22Rv1 (cell line): ENCODE data around the gene CDH22.

Source experiments
- H3K27ac ChIP-seq: fragments of 450-650 bp; 2 replicates; pipeline ENCODE4 v1.5.1; 2017
- CTCF ChIP-seq: fragments of 450-650 bp; IDR thresholded peaks from 2 replicates; pipeline ENCODE4 v1.5.1; 2017; ENCODE audit warnings: mild to moderate bottlenecking
- ZFX ChIP-seq: fragments of 450-650 bp; IDR thresholded peaks from 2 replicates; pipeline ENCODE4 v1.6.1; 2017; ENCODE audit warnings: antibody characterized with exemption, borderline replicate concordance

The CDH22 gene

GRCh38 chr20:46332373-46333160, 24.3 kb upstream of the CDH22 start:
- H3K27ac ChIP-seq = no peak overlapping the region
- TF ChIP-seq CTCF (no peak), ZFX (no peak)

DNA sequence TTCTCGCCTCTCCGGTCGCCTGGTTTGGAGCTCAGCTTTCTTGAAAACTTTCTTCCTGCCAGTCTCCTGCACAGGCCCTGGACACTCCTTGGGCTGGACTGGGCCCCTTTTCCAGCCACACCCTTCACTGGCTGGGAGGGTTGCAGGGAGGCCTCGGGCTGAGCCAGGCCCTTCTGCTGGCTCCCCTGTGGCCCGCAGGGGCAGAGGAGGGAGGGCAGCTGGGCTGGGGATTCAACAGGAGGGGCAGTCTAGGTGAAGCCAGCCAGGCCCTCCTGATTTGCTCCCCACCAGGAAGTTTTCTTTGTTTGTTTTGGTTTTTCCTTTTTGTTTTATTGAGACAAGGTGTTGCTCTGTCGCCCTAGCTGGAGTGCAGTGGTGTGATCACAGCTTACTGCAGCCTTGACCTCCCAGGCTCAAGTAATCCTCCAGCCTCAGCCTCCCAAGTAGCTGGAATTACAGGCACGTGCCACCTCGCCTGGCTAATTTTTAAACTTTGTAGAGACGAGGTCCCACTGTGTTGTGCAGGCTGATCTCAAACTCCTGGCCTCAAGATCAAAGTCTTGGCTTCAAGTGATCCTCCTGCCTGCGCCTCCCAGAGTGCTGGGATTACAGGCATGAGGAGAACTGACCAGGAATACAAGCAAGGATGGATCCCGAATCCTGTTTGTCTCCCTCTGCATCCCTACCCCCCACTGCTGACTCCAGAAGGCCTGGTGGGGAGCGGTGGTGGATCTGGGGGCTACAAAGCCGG, 23.5 kb upstream of the CDH22 start:
- TF ChIP-seq CTCF (no peak), ZFX (no peak)
- H3K27ac ChIP-seq = no peak overlapping the region

DNA sequence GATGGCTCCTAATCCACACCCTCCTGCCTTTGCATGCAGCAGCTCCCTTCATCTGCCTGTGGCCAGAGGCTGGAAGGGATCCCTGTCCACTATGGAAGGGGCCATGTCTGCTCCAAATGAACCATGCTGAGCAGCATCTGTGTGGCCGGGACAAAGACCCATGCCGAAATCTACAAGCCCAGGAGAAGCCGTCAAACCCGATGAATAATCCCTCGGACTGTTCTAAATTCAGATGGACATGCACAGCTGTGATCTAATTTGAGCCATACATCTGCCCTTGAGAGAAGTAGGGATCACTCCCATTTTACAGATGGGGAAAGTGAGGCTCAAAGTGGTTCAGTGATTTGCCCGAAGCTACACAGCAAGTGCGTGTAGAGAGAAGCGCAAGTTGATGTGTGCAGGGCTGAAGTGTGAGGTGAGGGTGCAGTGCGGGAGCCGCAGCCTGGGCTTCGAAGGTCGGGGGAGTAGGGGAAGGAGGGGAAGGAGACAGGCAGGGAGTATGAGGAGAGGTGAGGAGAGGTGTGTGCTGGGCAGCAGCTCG, 22.6 kb upstream of the CDH22 start:
- no peak overlapping the region for H3K27ac ChIP-seq
- no peak for TF ChIP-seq CTCF
- TF ChIP-seq ZFX = no peak

- H3K27ac ChIP-seq = no peak overlapping the region
- TF ChIP-seq CTCF (no peak), ZFX (no peak)
These were observed 21.9 kb upstream of the CDH22 start for GRCh38 chr20:46330072-46330763.

DNA sequence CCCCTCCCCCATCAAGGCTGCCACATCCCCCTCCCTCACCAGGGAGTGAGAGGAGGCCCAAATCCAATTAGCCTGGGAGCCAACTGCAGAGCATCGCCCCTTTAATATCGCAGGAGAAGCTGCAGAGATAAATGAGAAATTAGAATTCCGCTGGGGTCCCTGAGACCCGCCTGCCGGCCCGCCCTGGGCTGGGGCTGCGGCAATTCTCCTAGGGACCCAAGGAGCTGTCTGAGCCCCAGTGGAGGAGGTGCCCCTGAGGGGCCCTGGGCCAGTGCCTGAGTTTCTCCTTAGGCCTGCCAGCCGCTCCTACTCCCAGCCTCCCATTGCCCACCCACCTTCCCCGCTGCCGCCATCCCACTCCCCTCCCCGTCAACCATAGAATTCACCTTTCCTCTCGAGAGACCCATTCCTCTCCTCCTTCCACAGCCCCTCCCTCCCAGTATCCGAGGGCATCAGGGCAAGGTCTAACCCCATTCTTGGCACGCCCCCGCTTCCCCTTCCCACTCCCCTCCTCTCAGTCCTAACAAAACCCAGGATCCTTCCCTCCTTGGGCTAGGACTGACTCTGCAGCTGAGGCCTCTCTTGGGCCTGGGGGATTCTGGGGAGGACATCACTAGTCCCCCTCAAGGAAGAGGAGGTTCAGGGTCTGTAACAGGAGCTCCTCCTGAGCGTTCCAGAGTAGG, 20.0 kb upstream of the CDH22 start:
- TF ChIP-seq CTCF (no peak), ZFX (no peak)
- no peak overlapping the region for H3K27ac ChIP-seq

DNA sequence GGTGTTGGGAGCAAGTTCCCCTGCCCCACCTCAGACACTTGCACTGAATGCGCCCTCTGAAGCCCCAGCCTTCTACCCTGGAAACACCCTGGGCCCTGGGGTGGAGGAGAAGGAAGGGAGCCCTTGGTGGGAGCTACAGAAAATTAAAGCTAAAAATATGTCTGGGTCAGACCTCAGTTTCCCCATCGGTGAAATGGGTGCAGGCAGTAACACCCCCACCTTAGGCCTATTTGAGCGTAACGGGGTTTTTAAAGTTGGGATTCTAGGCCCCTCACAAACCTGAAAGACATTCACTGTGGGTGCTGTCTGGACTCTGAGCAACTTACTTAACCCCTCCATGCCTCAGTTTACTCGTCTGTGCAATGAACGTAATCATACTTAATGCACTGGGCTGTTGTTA, 19.3 kb upstream of the CDH22 start:
- TF ChIP-seq ZFX (no peak), CTCF (no peak)

More for the DNA sequence above, 19.3 kb upstream of the CDH22 start:
- no peak overlapping the region for H3K27ac ChIP-seq
